HG02884 (cell line): ENCODE data around the gene DAP.
"Not testable (repeated sequence)": the region's sequence is repeated elsewhere in the genome, so short reads cannot be mapped to it uniquely, and the experiment has no call there.

Source experiments
- ATAC-seq: cut with Tn5 transposase; IDR thresholded peaks from one replicate; pipeline ENCODE4 v1.9.1; 2021; ENCODE audit warnings: mild to moderate bottlenecking, moderate library complexity; ENCODE audit not compliant: unreplicated experiment

Gene DAP

DNA sequence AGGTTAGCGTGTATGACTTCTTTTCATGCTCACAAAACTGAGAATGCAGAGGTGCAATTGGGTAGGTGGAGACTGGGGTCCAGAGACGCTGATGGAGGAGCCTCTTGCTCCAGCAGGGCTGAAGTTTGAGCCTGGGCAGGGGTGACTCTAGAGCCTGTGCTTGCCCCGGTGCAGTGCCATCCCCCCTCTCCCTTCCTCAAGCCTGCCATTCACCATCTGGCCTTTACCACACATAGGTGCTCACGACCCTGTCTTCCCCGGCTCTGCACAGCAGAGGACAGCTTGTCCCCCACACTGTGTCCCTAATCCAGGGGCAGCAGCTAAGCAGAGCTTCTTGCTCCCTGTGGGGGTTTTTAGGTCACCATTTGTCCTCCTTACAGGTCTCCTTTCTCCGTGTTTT, 86.5 kb downstream of the DAP start:
- ATAC-seq, result no peak

DNA sequence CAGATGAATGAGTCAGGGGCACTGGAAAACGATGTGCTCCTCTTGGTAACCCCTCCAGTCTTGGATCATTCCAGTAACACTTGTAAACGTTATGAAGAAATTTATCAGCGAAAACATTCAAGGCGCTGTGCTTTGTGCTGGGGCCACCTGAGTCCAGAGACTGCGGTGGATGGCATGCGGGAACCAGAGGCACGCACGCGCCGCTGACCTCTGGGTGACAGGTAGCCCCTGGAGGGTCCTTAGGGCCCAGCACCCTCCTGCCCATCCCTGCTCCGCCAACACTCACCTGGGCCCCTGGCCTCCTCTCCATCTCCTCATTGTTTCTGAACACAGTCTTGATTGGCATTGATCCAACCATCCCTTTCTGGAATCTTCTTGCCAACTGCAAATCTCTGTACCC, 86.9 kb downstream of the DAP start:
- no peak for ATAC-seq

DNA sequence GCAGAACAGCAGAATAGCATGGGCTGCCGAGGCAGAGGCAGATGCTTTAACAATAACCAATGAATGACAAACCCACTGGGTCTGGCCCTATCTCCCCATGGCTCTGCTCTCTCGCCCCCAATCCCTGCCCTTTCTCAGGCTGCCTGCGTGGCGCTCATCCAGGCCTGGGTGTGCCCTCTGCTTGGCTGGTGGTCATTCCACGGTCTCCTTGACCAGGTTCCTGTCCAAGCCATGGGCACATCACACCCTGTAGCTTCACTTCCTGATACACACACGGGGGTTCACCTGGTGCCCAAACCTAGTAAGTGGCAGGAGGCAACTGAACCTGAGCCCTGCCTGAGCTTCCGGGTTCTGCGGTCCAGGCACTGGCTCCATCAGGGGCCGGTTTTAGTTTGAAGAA, 87.6 kb downstream of the DAP start:
- ATAC-seq, result no peak

DNA sequence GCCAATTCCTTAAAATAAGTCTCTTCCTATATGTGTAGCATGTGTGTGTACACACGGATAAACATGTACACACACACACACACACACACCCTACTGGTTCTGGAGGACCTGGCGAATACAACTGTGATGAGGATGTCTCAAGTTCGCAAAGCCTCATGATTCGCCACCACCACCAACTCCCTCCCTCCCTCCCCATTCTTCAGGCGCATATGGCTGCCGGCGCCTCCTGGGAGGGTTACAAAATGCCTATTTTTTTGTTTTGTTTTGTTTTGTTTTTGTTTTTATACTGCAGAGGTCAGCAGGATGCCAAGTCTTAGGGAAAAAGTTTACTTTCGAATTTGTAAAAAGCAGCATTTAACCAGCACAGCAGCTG, 88.0 kb downstream of the DAP start:
- no peak for ATAC-seq

DNA sequence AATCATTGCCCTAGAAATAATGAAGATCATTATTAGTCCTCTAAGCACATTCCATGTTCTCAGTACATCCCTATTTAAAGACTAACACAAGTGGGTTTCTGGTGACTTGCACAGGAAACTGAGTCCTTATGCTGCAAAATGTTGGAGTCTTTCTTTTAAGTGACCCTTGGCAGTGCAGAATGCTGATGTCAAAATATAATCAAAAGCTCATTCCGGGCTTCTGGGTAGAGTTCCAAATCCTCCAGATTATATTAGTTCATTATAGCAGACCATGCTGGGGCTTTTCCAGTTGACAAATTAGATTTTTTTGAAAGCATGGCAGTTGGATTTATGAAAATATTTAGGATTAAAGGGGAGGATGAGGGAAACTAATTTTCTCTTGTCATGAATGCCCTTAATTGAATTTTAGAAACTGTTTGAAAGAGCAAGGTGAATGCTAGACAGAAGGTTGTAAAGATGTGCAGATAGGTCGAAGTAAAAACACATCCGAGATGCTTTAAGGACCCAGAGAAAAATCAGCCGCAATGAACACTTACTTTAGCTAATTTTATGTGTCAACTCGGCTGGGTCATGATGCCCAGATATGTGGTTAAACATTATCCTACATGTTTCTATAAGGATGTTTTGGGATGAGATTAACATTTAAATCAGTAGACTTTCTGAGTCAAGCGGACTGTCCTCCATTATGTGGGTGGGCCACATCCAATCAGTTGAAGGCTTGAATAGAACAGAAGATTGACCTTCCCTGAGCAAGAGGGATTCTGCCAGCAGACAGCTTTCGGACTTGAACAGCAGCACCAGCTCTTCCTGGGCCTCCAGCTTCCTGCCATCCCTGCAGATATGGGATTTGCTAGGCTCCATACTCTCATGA, 88.7 kb downstream of the DAP start:
- no peak for ATAC-seq

DNA sequence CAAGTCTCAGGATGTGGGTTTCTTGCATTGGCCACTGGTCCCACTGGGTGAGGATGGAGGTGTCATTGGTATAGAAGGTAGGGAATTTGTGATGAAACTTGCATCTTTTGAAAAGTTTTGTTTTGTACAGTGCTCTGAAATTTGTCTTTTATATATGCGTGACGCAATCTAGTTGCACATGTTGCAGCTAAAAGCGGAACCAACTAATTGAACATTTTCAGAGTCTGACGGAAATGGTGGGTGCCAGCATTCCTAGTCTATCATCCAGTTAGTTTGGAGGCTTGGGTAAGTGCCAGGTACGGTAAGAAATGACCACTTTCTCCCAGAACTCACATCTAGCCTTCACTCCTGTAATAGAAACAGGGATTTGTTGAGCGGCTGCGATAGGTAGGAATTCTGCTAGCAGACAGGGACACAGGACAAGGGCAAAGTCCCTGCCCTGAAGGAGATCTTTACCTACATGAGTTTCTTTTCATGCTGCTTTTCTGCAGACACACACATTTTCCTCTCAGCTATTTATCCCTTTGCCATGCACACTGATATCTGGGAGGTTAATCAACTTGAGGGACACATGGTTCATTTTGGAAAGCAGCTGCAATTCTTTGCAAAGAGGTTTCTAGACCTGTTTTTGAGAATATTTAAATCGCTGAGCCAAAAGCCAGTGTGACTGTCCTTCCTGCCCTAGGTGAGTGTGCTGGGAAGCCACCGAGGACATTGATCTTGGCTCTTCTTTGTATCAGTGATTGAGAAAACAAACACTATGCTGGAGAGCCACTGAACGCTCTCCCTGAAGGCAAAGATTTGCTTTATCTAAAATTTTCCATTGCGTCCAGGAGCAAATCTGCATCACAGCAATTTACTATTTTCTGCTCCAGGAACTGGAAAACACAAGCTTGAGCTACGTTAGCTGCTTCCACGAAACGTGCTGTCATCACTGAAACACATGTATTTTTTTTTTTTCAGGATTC, 89.7 kb downstream of the DAP start:
- no peak for ATAC-seq

DNA sequence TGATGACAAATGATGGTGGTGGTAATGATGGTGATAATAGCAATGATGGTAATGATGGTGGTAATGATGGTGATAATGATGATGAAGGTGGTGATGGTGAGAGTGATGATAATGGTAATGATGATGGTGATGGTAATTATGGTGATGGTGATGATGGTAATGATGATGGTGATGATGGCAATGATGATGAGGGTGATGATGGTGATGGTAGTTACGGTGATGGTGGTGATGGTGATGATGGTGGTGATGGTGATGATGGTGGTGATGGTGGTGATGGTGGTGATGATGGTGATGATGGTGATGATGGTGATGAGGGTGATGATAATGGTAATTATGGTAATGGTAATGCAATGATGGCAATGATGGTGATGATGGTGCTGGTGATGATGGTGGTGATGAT, 91.1 kb downstream of the DAP start:
- no peak for ATAC-seq

DNA sequence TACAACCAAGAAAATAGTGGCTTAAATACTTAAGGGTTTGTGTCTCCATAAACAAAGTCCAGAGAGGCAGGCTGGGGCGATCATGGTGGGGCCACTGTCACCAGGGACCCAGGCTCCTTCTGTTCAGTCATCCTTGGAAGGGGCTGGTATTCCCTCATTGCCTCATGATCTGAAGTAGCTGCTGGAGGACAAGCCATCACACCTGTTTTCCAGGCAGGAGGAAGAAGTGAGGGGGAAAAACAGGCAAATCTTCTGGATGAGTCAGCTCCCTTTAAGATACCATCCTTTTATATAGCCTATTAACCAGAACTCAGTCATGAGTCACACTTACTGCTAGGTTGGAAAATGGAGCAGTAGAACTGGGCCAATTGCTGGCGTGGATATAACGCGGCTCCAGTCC, 92.3 kb downstream of the DAP start:
- no peak for ATAC-seq

DNA sequence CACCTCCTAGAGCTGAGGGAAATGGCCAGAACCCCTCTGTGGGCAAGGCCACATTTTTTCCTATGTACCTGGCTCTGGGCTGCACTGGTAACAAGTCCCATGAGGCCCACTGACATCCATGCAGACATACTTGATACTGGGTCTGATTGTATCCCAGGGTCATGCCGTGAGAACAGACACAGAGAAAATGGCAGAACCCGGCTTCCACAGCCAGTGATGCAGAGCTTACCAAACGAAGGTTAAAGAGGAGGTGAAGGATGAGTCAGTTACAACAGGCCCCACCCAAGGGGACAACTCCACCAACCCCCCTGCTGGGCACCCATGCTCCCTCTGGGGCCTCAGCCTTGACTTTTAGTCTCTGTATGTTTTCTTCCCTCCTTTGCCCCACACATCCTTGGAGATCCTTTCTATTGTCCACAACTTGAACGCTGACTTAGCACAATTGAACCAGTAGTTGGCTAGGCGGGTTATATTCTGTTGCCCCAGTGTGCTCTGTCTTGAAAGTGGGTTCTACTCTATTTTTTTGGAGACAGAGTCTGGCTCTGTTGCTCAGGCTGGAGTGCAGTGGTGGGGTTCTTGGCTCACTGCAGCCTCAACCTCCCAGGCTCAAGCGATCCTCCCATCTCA, 93.5 kb downstream of the DAP start:
- no peak for ATAC-seq

DNA sequence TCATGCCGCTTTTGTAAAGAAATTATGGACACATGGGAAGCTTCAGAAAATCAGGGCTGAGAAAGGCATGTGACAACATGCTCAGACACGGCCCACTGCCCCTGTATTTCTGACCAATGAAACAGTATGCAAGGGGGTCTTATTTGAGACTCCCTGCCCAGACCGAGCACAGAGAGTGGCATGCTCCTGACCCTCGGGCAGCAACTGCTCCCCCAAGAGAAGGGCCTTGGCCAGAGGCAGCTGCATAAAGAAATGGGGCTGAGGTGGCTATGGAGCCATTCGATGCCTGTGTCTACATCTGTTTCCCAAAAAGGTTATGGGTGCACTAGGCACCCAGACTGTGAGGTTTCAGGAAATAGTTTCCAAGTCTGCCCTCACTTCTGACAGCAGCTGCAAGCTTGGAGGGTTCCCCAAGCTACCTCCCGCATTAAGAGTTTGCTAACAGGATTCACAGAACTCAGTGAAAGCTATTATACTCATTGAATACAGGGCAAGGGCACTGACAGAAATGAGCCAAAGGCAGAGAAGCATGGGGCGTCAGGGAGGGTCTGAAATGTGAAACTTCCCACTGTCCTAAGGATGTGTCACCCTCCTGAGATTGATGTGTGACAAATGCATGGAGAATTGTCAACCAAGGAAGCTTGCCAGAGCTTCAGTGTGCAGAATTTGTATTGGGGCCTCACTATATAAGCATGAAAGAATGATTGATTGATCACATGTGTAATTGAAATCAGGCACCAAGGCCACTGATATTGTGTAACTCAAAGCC, 94.3 kb downstream of the DAP start:
- no peak for ATAC-seq

DNA sequence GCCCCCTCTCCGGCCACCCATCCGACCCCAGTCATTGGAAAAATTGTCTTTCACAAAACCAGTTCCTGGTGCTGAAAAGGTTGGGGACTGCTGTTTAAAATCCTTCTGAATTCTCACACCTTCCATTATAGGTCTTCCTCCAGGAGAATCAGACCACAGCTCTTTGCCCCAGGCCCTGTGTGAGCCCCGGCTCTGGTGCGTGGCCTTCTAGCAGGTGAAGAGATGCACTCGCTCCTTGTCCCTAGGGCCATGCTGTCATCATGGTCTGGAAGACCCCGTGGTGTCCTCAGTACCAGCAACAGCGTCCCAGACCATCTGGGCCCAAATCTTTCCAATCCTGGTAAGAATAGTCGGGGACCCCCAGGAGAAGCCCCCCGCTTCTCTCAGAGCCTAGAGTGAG, 95.2 kb downstream of the DAP start:
- no peak for ATAC-seq

DNA sequence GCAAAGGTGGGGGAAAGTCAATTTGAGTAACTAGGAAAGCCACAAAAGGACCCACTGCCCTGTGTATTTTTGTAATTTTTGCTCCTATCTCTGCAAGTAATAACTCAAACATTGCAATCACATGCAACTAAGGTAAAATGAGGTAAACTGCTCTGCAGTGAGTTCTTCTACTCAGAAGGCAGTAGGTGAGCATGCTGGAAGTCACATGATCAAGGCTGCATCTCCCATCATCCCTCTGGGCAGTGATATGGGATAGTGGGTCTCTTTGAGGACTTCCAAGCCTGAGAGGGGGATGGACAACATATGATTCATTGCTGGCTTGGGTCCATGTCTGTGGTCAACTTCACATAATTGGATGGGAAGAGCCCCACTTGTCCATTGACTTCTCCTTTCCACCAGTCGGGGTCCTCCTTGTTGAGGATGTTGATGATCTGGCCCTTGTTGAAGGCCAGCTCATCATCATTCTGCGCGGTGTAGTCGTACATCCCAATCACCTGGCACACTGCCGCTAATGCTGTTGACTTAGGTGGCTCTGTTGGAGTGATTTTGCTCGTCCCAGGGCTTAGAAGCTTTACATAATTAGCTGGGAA, 96.8 kb downstream of the DAP start:
- ATAC-seq, result not testable (repeated sequence)

DNA sequence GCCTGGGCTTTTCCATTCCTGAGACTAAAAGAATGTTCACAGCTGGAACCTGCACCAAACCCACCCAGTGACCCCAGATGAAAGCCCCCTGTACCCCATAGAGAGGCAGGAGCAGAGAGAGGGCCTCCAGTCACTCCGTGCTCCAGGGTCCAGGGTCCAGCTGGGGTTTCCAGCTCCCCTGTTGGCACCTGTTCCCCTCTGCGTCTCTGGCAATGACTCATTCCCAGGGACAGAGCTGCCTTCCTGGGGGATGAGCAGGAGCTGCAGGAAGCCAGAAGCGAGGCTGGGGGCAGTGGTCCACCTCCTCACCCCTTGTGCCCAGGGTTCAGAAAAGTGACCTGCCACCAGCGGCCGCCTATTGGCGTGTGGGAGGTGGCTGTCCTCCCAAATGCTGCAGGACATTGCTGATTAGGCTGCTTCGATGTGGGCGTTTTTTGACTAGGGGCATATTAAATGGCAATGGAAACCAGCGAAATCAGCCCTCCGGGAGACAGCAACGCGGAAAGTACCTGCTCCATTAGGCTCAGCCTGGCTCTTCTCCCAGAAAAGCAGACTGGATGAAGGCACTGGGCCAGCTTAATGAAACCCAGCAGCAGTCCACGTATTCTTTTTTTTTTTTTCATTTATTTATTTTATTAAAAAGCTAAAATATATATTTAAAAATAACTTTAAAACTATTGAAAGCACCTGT, 97.4 kb downstream of the DAP start:
- ATAC-seq, result no peak

DNA sequence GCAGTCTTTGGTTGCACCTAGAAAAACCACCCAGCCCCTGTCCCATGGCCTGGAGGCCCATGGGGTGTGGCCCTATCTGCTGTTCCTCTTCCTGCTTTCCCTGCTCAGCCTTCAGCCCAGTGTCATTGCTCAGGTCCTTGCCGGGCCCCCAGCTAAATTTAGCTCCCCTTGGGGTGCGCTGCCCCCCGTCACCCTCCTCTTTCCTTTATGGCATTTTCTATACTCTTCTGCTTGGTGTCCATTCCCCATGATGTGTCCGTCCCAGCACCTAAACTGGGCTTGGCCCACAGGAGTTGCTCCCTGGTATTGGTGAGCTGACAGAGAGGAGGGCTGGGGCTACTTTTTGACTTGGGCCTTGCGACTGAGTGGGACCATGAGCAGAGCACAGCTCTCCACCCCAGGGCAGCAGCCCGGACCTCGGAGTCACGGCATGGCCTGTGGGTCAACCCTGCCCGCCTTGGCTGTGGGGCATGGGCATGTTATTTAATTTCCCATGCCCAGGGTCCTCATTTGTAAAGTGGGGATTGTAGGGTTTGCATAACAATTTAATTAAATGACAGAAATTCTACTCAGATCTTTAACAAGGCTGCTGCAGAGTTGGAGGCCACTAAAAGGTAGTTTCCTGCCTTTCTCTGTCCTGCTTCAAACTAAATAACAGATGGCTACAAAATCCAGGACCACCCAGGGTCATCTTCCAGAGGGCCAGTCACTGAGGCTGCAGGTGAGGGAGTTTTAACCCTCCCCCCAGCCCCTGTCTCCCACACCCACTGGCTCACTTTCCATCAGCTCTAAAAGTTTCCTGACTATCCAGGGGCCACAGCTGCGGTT, 98.2 kb downstream of the DAP start:
- no peak for ATAC-seq

DNA sequence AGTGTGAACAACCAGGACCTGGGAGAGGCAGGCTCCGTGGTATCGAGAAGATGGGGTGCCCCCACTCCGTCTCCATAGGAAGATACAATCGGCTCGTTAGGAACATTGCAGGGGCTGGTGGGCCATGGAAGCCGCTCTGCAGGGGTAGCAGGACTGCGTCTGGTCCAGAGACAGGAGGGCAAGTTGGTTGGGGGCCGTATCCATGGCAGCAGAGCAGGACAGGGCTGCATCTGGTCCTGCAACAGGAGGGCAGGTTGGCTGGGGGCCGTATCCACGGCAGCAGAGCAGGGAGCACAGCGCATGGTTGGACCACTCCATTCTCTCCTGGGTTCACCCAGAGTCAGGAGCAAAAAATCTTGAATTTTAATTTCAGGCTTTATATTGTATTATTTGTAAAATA, 99.0 kb downstream of the DAP start:
- ATAC-seq, result no peak

DNA sequence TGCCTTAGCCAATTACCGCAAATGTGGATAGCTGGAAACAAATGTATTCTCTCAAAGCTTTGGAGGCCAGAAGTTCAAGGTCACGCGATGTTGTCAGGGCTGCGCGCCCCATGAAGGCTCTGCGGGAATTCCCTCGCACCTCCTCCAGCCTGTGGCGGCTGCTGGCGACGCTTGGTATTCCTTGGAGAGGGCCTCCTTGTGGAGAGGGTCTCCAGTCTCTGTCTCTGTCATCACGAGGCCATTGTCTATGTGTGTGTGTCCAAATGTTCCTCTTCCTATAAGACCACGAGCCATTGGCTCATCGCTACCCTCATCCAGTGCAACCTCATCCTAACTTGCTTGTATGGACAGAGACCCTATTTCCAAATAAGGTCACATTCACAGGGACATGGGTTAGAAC, 99.6 kb downstream of the DAP start:
- no peak for ATAC-seq

DNA sequence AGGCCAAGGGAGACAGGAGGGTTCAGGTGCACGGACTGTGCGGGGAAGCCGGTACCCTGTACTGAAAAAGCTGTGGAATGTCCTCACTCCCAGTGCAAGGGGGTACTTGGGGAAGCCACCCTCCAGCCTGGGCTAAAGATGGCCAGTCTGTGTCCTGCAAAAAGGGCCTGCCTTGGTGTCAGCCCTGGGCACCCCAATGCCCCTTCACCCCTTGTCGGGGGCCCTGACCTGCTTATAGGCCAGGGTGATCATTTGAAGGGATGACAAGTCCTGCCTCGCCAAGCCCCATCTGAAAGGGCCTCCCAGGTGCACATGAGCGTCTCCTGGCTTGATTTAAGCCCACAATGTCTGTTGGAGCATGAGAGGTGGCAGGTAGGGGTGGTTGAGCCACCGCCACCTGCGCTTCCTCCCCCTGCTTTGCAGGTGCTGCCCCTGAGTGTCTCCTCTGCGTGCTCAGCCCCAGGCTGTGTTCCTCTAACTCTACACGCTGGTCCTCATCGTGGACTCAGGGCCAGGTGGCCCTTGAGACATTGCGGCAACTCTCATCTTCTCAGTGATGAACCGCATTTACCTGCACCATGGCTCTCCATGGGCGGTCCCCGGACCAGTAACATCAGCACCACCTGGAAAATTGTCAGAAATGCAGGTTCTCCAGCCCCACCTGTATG, 100.2 kb downstream of the DAP start:
- no peak for ATAC-seq

DNA sequence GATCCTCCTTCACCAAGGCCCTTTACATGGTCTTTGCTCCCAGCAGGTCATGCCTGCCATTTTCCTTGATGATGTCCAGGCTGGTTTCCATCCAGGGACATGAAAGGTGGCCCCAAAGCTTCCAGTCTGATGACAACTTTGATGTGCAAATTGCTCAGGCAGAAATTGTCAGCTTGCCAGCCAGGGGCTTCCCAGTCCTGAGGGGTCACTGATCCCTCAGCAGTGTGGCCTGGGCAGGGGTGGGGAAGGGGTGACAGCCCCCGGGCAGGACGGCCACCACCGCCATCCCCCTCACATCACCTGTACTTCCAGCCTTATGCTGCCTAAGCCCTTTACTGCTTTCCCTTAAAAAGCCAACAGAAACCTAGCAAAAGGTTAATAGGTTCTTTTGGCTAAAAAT, 100.9 kb downstream of the DAP start:
- ATAC-seq, result no peak
